ENCODE measurements around the gene TAB2.
"Not testable (repeated sequence)": the region's sequence is repeated elsewhere in the genome, so short reads cannot be mapped to it uniquely, and the experiment has no call there.

Gene TAB2

GRCh38 chr6:149313861-149314260 lies 3.7 kb upstream of the TAB2 start:
- DNase-seq, result no peak

DNA sequence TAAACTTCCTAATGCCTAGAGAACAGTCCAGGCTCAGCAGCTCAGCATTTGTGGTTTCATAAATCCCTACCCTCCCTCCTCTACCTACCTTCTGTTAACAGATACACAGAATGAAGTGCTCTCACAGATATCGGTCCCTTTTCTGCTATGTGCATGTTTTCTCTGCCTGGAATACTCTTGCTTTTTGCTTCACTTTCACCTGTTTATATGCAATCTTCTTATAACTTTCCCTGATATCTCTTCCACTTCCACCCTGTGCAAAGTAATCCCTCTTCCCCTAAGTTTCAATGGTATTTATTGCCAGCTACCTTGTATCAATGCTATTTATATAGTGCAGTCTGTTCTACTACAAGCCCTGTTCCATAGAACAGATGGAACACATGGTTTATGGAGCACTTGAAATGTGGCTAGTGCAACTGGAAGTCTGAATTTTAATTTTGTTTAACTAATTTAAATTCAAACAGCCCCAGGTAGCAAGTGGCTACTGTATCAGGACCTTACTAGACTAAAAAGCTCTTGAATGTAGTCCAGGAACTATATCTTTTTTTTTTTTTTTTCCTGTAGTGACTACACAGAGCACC lies 3.1 kb upstream of the TAB2 start:
- no peak for DNase-seq

GRCh38 chr6:149316108-149316727 lies 1.3 kb upstream of the TAB2 start:
- no peak for DNase-seq

GRCh38 chr6:149316740-149317643 lies 520 bp upstream of the TAB2 start:
- peak; percentile 95 for DNase-seq

GRCh38 chr6:149318581-149319286 lies 1.2 kb downstream of the TAB2 start:
- peak; percentile 45 for DNase-seq

DNA sequence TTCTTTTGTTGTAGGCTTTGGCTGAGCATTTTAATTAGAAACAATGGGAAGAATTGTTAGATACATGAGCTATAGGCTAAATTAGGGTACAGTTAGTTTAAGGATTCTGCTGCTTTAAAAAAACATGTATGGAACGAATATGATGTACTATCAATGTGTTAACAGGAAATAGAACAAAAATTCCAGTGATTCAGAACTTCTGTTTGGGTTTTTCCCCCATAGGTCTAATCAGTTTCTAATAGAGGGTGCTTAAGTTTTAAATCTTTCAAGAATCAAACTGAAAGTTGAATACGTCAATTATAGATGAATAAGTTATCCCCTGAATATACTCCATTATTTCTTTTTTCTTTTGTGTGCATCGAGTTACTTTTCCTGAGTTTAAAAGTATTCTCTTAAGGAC lies 1.9 kb downstream of the TAB2 start:
- DNase-seq, result no peak

- DNase-seq, result not testable (repeated sequence)
Observed at GRCh38 chr6:149320016-149320415, 2.5 kb downstream of the TAB2 start.

GRCh38 chr6:149320796-149321195 lies 3.3 kb downstream of the TAB2 start:
- DNase-seq, result no peak

GRCh38 chr6:149323353-149323752 lies 5.8 kb downstream of the TAB2 start:
- DNase-seq, result no peak

GRCh38 chr6:149323925-149324324 lies 6.4 kb downstream of the TAB2 start:
- no peak for DNase-seq

DNA sequence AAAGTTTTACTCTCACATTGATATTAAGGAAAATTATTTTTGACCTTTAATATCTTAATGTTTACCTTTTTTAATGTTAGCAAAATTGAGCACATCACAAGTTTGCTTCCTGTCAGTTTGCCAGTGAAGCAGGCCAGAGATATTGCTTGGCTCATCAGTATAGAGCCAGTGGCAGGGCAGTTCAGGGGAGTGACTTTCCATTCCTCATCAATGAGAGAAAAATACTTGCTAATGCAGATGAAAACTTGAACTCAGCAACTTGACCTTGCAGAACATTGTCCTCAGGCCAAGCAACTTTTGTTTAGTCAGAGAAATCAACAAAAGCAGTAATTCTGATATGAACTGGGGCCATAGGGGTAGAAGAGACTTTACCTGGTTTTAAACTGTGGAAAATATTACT lies 6.9 kb downstream of the TAB2 start:
- DNase-seq, result no peak

DNA sequence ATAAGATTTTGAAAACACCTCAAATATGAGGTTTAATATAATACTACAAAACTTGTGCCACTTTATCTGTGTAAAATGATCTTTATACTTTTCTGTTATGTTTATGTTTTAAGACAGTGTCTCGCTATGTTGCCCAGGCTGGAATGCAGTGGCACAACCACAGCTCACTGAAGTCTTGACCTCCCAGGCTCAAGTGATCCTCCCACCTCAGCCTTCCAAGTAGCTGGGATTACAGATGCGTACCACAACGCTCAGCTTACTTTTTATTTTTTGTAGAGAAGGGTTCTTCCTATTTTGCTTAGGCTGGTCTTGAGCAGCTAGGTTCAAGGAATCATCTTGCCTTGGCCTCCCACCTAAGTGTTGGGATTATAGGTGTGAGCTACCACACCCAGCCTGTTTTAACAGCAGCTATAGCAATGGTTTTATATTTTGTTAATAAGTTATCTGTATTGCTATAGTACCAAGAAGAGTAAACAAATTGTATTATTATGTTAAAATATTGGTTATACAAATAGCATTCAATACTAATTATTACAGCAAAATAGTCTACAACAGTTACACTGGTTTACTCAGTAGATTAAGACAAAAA lies 8.2 kb downstream of the TAB2 start:
- DNase-seq, result no peak

GRCh38 chr6:149327638-149328037 lies 10.1 kb downstream of the TAB2 start:
- DNase-seq, result no peak

DNA sequence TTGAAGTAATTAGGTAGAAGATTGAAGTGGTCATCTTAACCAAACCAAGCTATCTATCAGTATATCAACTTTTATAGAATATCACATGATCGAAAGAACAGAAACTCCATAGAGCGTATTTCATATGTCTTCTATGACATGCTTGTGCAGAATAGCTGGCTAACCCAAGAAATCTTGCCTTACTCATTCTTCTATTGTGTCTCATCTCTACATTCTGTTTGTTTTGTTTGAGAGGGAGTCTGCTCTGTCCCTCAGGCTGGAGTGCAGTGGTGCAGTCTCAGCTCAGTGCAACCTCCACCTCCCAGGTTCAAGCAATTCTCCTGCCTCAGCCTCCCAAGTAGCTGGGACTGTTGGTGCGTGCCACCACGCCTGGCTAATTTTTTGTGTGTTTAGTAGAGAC lies 10.6 kb downstream of the TAB2 start:
- DNase-seq, result no peak

DNA sequence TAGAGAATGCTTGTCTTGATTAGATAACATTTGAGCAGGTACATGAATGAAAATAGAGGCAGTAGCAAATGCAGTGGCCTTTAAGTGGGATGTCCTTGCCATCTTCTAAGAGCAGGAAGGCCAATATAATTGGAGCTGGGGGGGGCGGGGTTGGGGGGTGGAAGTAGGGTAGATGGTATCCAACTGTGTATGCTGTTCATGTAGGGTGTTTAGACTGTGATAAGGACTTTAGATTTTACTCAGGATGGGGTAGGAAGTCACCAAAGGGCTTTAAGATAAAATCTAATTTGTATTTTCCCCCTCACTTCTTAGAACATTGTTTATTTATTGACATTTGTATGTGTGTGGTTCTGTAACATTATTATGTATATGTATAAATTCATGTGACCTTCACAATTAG lies 12.0 kb downstream of the TAB2 start:
- no peak for DNase-seq

GRCh38 chr6:149330133-149330532 lies 12.6 kb downstream of the TAB2 start:
- DNase-seq, result no peak

GRCh38 chr6:149331043-149331807 lies 13.7 kb downstream of the TAB2 start:
- no peak for DNase-seq

DNA sequence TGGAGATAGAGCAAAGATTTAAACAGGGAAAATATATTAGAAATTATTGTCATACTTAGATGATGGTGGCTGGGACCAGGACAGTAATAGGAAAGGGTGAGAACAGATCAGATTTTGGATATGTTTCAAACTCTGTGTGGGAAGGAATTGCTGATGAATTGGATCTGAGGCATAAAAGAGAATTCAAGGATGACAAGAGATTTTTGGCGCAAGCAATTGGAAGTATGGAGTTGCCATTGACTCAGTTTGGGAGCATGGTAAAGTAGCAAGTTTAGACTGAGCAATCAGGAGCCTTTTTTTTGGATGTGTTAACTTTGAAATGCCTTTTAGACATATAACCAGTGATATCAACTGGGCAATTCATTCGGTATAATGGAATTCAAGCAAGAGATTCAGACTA lies 14.4 kb downstream of the TAB2 start:
- no peak for DNase-seq

DNA sequence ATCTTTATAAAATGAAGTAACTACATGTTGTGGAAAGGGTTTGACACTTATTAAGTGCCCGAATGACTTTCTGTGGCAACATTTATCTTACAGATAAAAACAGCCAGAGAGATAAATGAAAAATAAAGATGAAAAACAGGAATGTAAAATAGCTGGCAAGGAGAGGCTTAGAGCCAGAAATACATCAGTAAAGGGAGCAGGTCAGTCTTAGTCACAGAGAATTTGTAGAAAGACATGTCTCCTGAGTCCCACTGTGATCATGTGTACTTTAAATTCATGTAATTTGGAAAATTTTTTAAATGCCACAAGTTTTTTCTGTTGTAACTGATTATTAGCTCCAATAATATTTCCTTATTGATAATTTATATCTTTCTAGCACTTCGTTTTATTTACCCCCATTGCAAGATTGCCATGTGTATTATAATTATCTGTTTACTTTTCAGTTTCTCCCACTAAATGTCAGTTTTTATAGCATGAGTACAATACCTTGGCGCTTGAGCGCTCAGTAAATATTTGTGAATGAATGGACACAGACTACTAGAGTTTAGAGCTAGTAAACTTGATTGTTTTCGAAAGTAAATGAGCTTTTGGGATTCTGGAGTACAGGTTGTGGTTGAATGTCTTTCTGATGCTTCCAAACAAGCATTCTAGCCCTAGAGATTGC lies 15.2 kb downstream of the TAB2 start:
- no peak for DNase-seq

DNA sequence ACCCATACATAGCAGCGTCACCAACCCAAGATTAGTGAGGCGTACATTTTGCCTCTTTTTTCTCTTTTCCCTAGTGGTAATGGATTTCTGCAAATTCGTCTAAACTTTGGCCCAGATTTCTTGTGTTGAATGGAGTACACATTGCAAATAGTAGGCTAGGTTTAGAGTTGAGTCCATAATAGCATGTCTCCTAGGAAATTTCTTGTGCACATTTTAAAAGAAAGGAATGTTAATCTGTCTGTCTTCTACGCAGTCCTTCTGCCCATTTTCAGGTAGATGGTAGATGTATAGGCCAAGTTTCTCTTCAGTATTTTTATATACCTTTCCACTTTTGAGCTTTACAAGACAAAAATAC lies 15.7 kb downstream of the TAB2 start:
- DNase-seq, result no peak

DNA sequence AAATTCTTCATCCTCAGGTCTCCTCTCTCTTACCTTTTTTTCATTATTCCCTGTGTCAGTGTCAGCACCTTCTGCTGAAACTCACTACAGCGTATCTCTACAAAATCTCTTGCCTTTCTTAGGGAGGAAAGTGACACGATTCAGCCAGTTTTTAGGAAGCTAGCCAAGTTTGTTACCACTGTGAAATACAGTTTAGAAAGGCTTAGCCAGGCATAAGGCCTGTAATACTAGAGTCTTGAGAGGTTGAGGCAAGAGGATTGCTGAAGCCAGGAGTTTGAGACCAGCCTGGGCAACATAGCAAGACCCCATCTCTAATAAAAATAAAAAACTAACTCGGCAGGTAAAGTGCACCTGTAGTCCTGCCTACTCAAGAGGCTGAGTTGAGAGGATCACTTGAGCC lies 16.7 kb downstream of the TAB2 start:
- no peak for DNase-seq

GRCh38 chr6:149334682-149335160 lies 17.2 kb downstream of the TAB2 start:
- DNase-seq, result no peak
